GM18499 (cell line): ENCODE data around the gene ZNF497.
"Not testable (repeated sequence)": the region's sequence is repeated elsewhere in the genome, so short reads cannot be mapped to it uniquely, and the experiment has no call there.

Experiments
- ATAC-seq: cut with Tn5 transposase; IDR thresholded peaks from one replicate; pipeline ENCODE4 v1.9.1; 2021; ENCODE audit warnings: moderate number of reproducible peaks; ENCODE audit not compliant: insufficient read depth, unreplicated experiment

ZNF497 gene

DNA sequence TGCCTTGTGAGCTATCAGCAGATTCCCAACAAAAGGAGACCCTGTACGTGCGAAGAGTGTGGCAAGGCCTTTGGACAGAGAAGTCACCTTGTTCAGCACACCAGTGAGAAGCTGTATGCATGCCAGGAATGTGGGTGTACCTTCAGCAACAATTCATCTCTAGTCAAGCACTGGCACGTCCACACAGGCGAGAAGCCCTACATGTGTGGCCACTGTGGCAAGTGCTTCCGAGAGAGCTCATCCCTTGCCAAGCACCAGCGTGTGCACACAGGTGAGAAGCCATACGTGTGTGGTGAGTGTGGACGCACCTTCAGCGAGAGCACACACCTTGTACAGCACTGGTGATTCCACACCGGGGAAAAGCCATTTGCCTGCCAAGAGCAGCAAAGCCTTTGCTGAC, 43.3 kb downstream of the ZNF497 start:
- ATAC-seq = no peak

GRCh38 chr19:58318297-58318696, 44.3 kb downstream of the ZNF497 start:
- no peak for ATAC-seq

DNA sequence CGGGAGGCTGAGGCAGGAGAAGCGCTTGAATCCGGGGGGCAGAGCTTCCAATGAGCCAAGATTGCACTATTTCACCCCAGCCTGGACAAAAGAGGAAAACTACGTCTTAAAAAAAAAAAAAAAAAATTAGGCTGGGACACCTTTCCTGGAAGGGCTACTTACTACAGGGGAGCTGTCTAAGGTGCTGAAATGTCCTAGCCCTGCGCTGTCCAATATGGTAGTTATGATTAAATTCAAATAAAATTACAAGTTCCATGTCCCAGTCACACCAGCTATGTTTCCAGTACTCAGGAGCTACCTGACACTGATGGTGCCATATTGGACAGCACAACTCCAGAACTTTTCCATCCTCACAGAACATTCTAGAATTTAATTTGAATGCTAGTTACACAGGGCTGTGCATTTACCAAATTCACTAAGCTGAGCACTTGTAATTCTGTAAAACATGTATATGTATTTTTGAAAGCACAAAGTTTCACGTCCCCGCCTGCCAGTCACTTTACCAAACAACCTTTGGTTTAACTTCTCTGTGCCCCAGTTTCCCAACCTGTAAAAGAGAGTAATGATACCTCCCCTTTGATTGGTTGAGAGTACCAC, 45.0 kb downstream of the ZNF497 start:
- no peak for ATAC-seq

DNA sequence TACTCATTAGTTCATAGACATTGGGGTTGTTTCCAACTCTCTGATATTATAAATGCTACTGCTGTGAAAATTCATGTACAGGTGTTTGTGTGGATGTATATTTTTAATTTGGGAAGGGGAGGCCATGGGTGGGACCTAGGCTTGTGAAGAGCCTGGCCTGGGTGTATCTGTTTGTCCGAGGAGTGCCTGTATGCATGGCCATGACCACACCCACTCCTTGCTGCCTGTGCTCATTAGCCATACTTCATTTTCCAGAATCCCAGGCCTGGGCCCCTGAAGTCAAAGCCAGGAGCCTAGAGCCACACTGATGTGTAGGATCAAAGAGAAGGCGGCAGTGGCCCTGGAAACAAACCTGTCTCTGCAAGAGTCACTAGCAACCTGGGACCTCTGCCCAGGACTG, 47.0 kb downstream of the ZNF497 start:
- ATAC-seq = no peak

DNA sequence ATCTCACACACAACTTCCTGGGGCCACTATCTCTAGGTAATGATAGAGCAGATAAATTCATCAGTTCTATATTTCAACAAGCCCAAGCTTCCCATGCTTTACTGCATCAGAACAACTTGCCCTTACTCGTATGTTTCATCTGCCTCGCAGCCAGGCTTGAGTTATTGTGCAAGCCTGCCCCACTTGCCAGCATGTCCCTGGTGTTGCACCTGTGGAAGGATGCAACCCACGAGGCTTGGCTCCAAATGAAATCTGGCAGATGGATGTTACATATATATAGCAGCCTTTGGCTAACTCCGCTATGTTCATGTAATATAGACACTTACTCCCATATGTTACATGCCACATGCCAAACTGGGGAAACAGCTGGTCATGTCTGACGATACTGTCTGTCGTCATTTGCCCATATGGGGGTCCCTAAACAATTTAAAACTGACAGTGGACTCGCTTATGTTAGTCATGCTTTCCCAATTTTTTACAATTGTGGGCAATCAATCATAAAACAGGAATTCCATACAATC, 51.1 kb downstream of the ZNF497 start:
- ATAC-seq = no peak

DNA sequence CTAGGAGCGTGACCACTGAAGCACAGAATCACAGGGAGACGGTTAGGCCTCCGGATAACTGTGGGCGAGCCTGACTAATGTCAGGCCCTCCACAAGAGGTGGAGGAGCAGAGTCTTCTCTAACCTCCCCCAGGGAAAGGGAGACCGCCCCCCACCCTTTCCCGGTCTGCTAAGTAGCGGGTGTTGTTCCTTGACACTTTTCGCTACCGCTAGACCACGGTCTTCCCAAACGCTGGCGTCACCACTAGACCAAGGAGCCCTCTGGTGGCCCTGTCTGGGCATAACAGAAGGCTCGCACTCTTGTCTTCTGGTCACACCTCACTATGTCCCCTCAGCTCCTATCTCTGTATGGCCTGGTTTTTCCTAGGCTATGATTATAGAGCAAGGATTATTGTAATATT, 51.9 kb downstream of the ZNF497 start:
- not testable (repeated sequence) for ATAC-seq

- no peak for ATAC-seq
Measured at GRCh38 chr19:58307736-58308135, 54.8 kb downstream of the ZNF497 start.

- no peak for ATAC-seq
Measured at GRCh38 chr19:58305932-58306323, 56.6 kb downstream of the ZNF497 start.

- ATAC-seq = peak; percentile 79
Measured at GRCh38 chr19:58305065-58305931, 57.3 kb downstream of the ZNF497 start, which contains the start of gene ERVK3-1. Gene ERVK3-1, plus strand, starts transcription at chr19:58305377. Its CDS starts 6,792 bp downstream, at chr19:58312169.

DNA sequence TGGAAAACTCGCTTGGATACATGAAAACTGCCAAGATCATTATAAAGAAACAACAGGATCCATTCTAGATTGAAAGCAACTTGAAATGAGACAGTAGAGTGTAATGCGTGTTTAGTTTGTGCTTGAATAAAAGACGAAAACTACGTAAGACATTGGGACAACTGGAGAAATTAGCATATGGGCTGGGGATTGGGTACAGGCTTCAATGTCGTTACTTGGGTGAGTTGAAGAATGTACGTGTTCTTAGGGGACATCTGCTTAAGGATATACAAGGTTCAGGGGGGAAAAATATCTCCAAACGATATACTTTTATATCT, 57.8 kb downstream of the ZNF497 start:
- ATAC-seq = no peak
